HepG2 (cell line): ENCODE data around the gene NFATC4. TPM values are rescaled to one million over a fixed set of nuclear protein-coding genes. Genes with fewer than 3 reads are reported as not detected.

ENCODE experiments used
- ERF ChIP-seq: IDR thresholded peaks from 2 replicates; pipeline ENCODE4 v1.6.1; 2018; ENCODE audit warnings: missing biosample characterization, missing genetic modification reagents
- FOXP4 ChIP-seq: sonication (generic); formaldehyde crosslinking; IDR thresholded peaks from 2 replicates; pipeline ENCODE4 v1.4.0; 2020; ENCODE audit warnings: missing genetic modification reagents
- GATAD1 ChIP-seq: IDR thresholded peaks from 2 replicates; pipeline ENCODE4 v1.6.1; 2016; ENCODE audit warnings: missing genetic modification reagents, missing compliant biosample characterization
- JUNB ChIP-seq: sonication (generic); formaldehyde crosslinking; IDR thresholded peaks from 2 replicates; pipeline ENCODE4 v1.8.0; 2022; ENCODE audit warnings: missing genetic modification reagents, mild to moderate bottlenecking, borderline replicate concordance
- MEF2D ChIP-seq: sonication (generic); formaldehyde crosslinking; IDR thresholded peaks from 2 replicates; pipeline ENCODE4 v1.5.1; 2020; ENCODE audit warnings: mild to moderate bottlenecking, missing genetic modification reagents
- PAX8 ChIP-seq: sonication (generic); formaldehyde crosslinking; IDR thresholded peaks from 2 replicates; pipeline ENCODE4 v1.8.0; 2022; ENCODE audit warnings: mild to moderate bottlenecking, missing genetic modification reagents, borderline replicate concordance
- PPARG ChIP-seq: conservative IDR thresholded peaks from 2 replicates; pipeline ENCODE4 v1.6.1; 2016; ENCODE audit warnings: missing biosample characterization, missing genetic modification reagents
- RXRB ChIP-seq: IDR thresholded peaks from 2 replicates; pipeline ENCODE4 v1.6.1; 2016; ENCODE audit warnings: borderline replicate concordance, missing genetic modification reagents, missing compliant biosample characterization
- SKIL ChIP-seq: sonication (generic); formaldehyde crosslinking; IDR thresholded peaks from 2 replicates; pipeline ENCODE4 v1.8.0; 2022; ENCODE audit warnings: missing genetic modification reagents, mild to moderate bottlenecking, moderate library complexity, borderline replicate concordance
- SMARCC2 ChIP-seq: fragments of 450-650 bp; IDR thresholded peaks from 2 replicates; pipeline ENCODE4 v1.6.1; 2017; ENCODE audit warnings: antibody characterized with exemption, mild to moderate bottlenecking
- ZBTB49 ChIP-seq: sonication (generic); formaldehyde crosslinking; IDR thresholded peaks from 2 replicates; pipeline ENCODE4 v1.4.0; 2020; ENCODE audit warnings: missing genetic modification reagents, borderline replicate concordance
- ZNF670 ChIP-seq: sonication (generic); formaldehyde crosslinking; IDR thresholded peaks from 2 replicates; pipeline ENCODE4 v1.8.0; 2022; ENCODE audit warnings: mild to moderate bottlenecking, missing genetic modification reagents, borderline replicate concordance
- ZNF841 ChIP-seq: sonication (generic); formaldehyde crosslinking; IDR thresholded peaks from 2 replicates; pipeline ENCODE4 v1.8.1; 2023; ENCODE audit warnings: missing genetic modification reagents, borderline replicate concordance
- polyA plus RNA-seq, 8 experiments: library from polyadenylated mRNA; depleted of rRNA in 3 of 8; stranded (reverse) in 7 of 8; unstranded in 1 of 8; fragments of >200 nt; fragmentation: Illumina TruSeq in 4 of 8; extraction: Trizol in 4 of 8; gene quantifications; 2 replicates each; pipeline versions ENCODE4 v1.2.1 to v1.2.3, GENCODE V29; 2011 to 2016; ENCODE audit warnings: low read depth in 4 of 8, missing spikeins in 1 of 8, mixed read lengths in 1 of 8; ENCODE audit not compliant: insufficient read depth in 1 of 8
- total RNA-seq, 5 experiments: library from RNA; depleted of rRNA; stranded (reverse); fragments of >200 nt; fragmentation: Illumina TruSeq; extraction: Trizol; gene quantifications; 2 replicates each; pipeline ENCODE4 v1.2.3, GENCODE V29; 2016; ENCODE audit warnings: low read depth in 1 of 5
- TF ChIP-seq, protein P1 (sequence below): sonication (generic); formaldehyde crosslinking; IDR thresholded peaks from 2 replicates; pipeline ENCODE4 v1.4.0; 2020; ENCODE audit warnings: mild to moderate bottlenecking, missing genetic modification reagents
- TF ChIP-seq, protein P2 (sequence below): IDR thresholded peaks from 2 replicates; pipeline ENCODE4 v1.6.1; 2016; ENCODE audit warnings: missing compliant biosample characterization, missing genetic modification reagents, borderline replicate concordance
- TF ChIP-seq, protein P3 (sequence below): sonication (generic); formaldehyde crosslinking; IDR thresholded peaks from 2 replicates; pipeline ENCODE4 v1.5.1; 2020; ENCODE audit warnings: missing genetic modification reagents, mild to moderate bottlenecking, borderline replicate concordance

NFATC4 gene
- total and polyA plus RNA-seq, 2 of the 13 experiments (the other 11 are each of a cell fraction or from before 2014, with no cell fraction given) = 0.04 to 0.15 TPM

DNA sequence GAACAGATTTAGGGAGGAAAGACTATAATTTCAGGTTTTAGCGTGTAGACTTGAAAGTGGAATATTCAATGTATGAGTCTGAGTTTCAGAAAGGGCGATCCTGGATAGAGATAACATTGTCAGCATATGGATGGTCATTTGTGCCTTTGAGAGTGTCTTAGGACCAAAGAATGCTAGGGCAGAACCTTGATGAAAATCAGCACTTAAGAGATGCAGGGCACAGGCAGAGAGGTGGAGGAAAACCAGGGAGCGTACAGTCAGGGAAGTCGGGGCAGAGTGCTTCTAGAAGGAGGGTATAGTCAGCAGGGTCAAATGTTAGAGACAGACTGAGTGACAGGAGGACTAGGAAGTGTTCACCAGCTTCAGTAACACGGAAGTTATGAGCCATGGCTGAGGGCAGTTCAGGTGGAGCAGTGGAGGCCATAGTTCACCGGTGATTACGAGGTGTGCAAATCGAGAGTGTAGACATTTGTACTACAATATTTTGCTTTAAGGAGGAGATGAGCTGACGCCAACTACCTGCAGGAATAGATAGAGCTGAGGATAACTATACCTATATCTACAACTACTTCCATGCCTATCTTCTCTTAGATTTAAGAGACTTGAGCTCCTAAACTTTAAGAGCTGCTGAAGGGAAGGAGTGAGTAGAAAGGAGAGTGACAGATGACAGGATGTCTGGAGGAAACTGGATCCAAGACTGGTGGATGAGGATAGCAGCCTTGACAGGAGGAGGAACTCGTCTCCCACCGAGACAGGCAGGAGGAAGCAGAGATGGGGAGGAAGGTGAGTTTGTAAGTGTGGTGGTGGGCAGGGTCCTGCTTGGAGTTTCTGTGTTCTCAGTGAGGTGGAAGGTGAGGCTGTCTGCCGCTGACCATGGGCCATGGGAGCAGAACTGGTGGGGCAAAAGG lies 55.0 kb downstream of the NFATC4 start (continued):
- peak; percentile 45; the same call in 1 of the 2 replicates for TF ChIP-seq JUNB (CRISPR knock-in tag)
- TF ChIP-seq GATAD1 (CRISPR knock-in tag) = peak; percentile 24; the same call in 1 of the 2 replicates
- TF ChIP-seq RXRB (CRISPR knock-in tag) = peak; percentile 68; the same call in 1 of the 2 replicates
- no peak for TF ChIP-seq ZBTB49
- no peak for TF ChIP-seq ZNF841 (CRISPR knock-in tag)
- TF ChIP-seq, protein P1, sequence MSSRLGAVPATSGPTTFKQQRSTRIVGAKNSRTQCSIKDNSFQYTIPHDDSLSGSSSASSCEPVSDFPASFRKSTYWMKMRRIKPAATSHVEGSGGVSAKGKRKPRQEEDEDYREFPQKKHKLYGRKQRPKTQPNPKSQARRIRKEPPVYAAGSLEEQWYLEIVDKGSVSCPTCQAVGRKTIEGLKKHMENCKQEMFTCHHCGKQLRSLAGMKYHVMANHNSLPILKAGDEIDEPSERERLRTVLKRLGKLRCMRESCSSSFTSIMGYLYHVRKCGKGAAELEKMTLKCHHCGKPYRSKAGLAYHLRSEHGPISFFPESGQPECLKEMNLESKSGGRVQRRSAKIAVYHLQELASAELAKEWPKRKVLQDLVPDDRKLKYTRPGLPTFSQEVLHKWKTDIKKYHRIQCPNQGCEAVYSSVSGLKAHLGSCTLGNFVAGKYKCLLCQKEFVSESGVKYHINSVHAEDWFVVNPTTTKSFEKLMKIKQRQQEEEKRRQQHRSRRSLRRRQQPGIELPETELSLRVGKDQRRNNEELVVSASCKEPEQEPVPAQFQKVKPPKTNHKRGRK = no peak
- TF ChIP-seq, protein P2, sequence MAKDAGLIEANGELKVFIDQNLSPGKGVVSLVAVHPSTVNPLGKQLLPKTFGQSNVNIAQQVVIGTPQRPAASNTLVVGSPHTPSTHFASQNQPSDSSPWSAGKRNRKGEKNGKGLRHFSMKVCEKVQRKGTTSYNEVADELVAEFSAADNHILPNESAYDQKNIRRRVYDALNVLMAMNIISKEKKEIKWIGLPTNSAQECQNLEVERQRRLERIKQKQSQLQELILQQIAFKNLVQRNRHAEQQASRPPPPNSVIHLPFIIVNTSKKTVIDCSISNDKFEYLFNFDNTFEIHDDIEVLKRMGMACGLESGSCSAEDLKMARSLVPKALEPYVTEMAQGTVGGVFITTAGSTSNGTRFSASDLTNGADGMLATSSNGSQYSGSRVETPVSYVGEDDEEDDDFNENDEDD (CRISPR knock-in tag) = no peak
- peak; percentile 44; the same call in 1 of the 2 replicates for TF ChIP-seq SKIL (CRISPR knock-in tag)
- TF ChIP-seq, protein P3, sequence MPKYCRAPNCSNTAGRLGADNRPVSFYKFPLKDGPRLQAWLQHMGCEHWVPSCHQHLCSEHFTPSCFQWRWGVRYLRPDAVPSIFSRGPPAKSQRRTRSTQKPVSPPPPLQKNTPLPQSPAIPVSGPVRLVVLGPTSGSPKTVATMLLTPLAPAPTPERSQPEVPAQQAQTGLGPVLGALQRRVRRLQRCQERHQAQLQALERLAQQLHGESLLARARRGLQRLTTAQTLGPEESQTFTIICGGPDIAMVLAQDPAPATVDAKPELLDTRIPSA (CRISPR knock-in tag) = no peak
- TF ChIP-seq PPARG (CRISPR knock-in tag) = peak; percentile 75; the same call in 1 of the 2 replicates
- TF ChIP-seq MEF2D (CRISPR knock-in tag) = no peak; the same call in none of the 2 replicates
- no peak for TF ChIP-seq ERF (CRISPR knock-in tag)
- TF ChIP-seq SMARCC2 = no peak
- TF ChIP-seq PAX8 (CRISPR knock-in tag) = no peak
- no peak for TF ChIP-seq ZNF670 (CRISPR knock-in tag)
- no peak for TF ChIP-seq FOXP4 (CRISPR knock-in tag)
